Erythroblast (primary cell): ENCODE data around the gene EGFL8.
A peak's percentile ranks its signal among the peaks of the same experiment; 100 is the strongest.

Experiments used
- DNase-seq, 2 experiments: peaks; one replicate each; lab custom pipeline; 2025; lab: John Stamatoyannopoulos, UW
- GATA1 ChIP-seq: IDR thresholded peaks from 2 replicates; pipeline ENCODE4 v1.6.1; 2011; ENCODE audit warnings: low read depth, mild to moderate bottlenecking, control low read depth, low read length, moderate library complexity
- POLR2A ChIP-seq: IDR thresholded peaks from 2 replicates; pipeline ENCODE4 v1.6.1; 2011; ENCODE audit warnings: mild to moderate bottlenecking, low read length

Gene EGFL8

GRCh38 chr6:32151181-32151862 is 13.1 kb upstream of the EGFL8 start:
- TF ChIP-seq POLR2A (no peak), GATA1 (no peak)
- no peak for DNase-seq

DNA sequence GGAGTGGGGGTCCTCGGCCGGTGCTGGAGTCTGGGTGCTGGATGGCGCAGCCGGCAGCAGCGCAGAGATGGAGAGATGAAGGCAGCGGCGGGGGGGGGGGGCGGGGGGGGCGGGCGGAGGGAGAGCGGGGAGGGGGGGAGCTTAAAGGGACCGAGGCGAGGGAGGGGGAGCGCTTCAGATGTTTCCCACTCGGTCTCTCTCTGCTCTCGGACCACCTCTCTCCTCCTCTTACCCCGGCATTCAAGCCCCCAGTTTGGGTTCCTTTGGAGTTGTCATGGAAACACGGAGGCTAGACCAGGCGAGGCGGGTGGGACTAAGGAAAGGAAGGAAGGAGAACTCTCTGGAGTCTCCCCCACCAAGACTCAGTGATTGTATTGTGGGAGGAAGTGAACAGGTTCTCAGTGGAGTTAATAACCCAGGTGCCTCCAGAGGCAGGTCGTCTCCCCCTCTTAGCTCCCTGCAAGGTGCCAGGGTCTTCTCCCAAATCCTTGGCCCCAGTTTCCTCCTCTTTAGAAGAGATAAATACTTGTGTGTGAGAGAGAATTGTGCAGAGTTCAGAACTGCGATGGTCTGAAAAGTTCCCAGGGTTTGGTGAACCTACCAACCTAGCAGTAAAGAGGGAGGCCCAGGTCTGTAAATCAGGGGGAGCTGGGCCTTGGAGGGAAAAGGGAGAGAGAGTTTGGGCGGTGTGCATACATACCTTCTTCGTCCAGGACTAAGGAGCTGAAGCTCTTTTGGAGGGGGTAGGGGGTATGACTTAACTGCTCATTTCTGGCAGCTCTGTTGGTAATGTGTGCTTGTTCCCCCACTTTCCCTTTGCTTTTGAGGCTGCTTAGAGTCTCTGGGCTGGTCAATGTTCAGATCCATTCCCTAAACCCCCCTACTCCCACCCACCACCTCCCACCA is 12.3 kb upstream of the EGFL8 start, which contains the start of gene PRRT1:
Gene PRRT1 (minus strand): TSS at position 77 of the 906 bp plus-strand sequence. CDS start 112 bp downstream, outside the sequence.
- TF ChIP-seq GATA1 (no peak), POLR2A (no peak)
- no peak for DNase-seq

- peak; percentile 87 to 88 for DNase-seq
- TF ChIP-seq POLR2A (no peak), GATA1 (no peak)
These were observed 11.4 kb upstream of the EGFL8 start for GRCh38 chr6:32152769-32153563.

DNA sequence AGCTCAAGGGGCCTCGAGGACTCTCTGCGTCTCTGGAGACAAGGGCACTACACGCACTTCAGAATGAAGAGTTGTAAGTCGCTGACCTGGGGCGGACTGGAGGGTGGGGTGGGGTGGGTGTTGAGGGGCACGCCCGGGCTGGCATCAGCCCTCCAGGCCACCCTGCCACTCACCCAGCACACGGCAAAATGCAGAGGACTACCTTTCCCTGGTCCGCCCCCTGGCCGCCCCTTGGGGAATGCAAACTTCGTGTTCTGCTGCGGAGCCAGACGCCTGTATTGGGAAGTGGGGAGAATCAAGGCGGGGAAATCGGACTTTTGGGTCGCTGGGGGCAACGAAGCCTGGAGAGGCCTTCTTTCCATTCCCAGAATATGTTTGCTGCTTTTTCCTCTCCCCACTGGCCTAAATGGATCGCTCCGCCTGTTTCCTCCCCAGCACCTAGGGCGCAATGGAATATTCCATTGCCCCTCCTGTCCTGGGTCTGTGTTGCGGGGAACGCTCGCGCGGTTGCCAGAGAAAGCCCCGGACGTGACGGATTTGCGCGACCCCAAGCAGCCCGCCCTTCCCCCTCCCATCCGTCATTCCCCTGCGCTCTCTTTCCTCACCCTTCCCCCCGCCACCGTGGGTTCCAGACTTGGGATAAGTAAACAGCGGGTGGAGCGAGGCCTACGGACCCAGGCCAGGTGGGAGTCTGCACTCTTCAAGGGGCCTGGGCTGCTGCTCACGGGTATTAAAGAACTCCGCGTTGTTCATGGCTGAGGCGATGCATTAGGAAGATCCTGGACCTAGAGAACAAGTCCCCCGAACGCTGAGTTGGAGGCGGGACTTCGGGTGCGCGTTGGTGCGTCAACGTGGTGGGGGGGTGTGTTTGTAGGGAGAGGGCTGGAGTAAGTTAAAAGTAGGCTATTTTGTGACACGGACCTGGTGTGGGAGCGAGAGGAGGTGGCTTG is 10.6 kb upstream of the EGFL8 start, which contains the start of gene PPT2:
Gene PPT2 (plus strand): TSS at position 578 of the 950 bp plus-strand sequence. CDS start 454 bp downstream, outside the sequence.
- DNase-seq = peak; percentile 89 to 95
- TF ChIP-seq POLR2A = peak; percentile 85
- TF ChIP-seq GATA1 = no peak

- peak in 1 of 2 experiments; percentile 90 for DNase-seq
- TF ChIP-seq POLR2A = peak; percentile 76
- no peak for TF ChIP-seq GATA1
These were observed 9.8 kb upstream of the EGFL8 start for GRCh38 chr6:32154514-32155161.

DNA sequence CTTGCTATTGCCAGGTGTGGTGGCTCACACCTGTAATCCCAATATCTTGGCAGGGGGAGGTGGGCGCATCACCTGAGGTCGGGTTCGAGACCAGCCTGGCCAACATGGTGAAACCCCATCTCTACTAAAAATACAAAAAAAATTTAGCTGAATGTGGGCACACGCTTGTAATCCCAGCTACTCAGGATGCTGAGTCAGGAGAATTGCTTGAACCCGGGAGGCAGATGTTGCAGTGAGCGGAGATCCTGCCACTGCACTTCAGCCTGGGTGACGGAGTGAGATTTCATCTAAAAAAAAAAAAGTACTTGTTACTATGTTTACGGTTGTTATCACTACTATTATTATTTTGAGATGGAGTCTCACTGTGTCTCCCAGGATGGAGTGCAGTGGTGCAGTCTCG is 7.5 kb upstream of the EGFL8 start:
- TF ChIP-seq GATA1 = no peak
- no peak for TF ChIP-seq POLR2A
- DNase-seq = no peak

- DNase-seq = no peak
- TF ChIP-seq GATA1 (no peak), POLR2A (no peak)
These were observed 6.3 kb upstream of the EGFL8 start for GRCh38 chr6:32158052-32158451.

DNA sequence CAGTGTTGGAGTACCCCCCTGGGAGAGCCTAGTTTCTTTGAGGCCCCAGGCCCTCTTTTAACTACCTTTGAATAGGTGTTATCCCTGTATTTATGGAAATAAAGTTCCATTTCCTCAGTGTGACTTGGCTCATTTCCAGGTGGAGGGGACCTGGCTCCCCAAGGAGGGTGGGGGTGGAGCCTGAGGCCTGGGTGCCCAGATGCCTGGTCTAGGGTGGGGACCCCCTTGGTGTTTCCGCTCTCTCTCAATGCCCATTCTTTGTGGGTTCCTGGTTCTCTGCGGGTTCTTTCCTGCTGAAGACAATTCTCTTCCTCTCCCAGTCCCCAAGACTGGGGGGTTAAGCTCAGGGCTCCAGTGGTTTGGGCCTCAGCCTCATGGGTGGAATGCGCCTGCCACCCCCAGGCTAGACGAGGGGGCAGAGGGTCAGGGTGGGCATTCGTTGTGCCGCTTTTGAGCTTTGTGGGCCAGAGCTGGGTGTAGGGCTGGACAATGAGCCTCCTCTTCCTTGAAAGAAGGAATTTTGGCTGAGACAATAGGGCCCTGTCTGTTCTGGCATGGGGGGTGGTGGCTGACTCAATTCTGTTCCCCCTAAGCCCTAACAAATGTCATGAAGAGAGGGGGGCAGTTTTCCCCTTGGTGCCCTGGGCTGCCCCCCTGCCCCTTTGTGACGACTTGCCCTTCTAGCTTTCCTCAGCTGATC is 686 bp upstream of the EGFL8 start:
- TF ChIP-seq POLR2A = no peak
- TF ChIP-seq GATA1 = no peak
- no peak for DNase-seq

DNA sequence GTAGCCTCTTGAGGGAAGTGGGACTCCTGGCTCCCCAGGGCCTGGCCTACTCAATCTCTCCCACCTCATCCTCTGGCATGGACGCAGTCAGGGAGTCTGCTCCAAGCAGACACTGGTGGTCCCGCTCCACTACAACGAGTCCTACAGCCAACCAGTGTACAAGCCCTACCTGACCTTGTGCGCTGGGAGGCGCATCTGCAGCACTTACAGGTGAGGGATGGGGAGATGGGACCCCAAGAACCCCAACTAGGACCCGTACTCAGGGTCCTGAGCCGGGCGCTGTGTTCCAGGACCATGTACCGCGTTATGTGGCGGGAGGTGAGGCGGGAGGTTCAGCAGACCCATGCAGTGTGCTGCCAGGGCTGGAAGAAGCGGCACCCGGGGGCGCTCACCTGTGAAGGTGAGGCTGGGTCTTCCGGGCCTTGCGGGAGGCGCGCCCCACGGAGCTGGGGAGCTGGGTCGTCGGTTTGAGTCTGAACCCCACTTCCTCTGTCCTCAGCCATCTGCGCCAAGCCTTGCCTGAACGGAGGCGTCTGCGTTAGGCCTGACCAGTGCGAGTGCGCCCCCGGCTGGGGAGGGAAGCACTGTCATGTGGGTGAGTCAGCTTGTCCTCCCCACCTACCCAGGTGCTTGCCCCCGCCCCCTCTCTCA is 2.1 kb downstream of the EGFL8 start:
- no peak for TF ChIP-seq POLR2A
- TF ChIP-seq GATA1 = no peak
- no peak for DNase-seq

DNA sequence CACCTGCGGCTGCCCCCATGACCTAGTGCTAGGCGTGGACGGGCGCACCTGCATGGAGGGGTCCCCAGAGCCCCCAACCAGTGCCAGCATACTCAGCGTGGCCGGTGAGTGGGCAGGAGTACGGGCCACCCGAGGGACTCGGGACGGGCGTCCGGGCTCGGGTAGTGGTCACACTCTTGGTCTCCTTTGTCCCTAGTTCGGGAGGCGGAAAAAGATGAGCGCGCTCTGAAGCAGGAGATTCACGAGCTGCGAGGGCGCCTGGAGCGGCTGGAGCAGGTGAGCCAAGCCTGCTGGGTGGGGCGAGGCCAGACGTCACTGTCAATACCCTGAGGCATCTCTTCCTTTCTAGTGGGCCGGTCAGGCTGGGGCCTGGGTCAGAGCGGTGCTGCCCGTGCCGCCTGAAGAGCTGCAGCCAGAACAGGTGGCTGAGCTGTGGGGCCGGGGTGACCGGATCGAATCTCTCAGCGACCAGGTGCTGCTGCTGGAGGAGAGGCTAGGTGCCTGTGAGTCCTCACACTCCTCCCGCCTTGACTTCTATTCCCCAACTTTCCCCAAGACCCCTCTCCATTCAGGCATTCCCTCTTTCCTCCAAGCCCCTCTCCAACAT is 2.9 kb downstream of the EGFL8 start:
- TF ChIP-seq POLR2A (no peak), GATA1 (no peak)
- DNase-seq = no peak
